Esophagus muscularis mucosa (tissue), 4 donors: ENCODE results near the gene HDX. TPM values are rescaled to one million over a fixed set of nuclear protein-coding genes. Genes with fewer than 3 reads are reported as not detected.

Experiments
- DNase-seq: peaks from one replicate; pipeline ENCODE4 v3.0.0-alpha.2; 2017; ENCODE audit errors: extremely low spot score
- H3K27ac ChIP-seq, 4 donors: fragments of 200-600 bp; sonication (generic); replicated peaks in 1 of 4; 1 replicate in 3 of 4; 2 replicates in 1 of 4; pipeline ENCODE4 v1.5.1; 2016 to 2019; ENCODE audit warnings: mild to moderate bottlenecking in 1 of 4
- H3K27me3 ChIP-seq, 4 donors: fragments of 200-600 bp; sonication (generic); one replicate each; pipeline versions ENCODE4 v1.5.1 to v1.6.0; 2016 to 2019
- H3K36me3 ChIP-seq, 4 donors: fragments of 200-600 bp; sonication (generic); one replicate each; pipeline ENCODE4 v1.5.1; 2016 to 2019
- H3K4me1 ChIP-seq, 4 donors: fragments of 200-600 bp; sonication (generic); one replicate each; pipeline ENCODE4 v1.5.1; 2016 to 2019
- H3K4me3 ChIP-seq, 4 donors: fragments of 200-600 bp; sonication (generic); 1 replicate in 2 of 4; 2 replicates in 2 of 4; pipeline ENCODE4 v1.5.1; 2016 to 2019; ENCODE audit warnings: mild to moderate bottlenecking in 4 of 4, moderate library complexity in 1 of 4
- H3K9me3 ChIP-seq, 4 donors: fragments of 200-600 bp; sonication (generic); 1 replicate in 3 of 4; 2 replicates in 1 of 4; pipeline ENCODE4 v1.5.1; 2016 to 2019
- CTCF ChIP-seq, 3 experiments: fragments of 200-600 bp in 2 of 3; fragments of 450-650 bp in 1 of 3; sonication (generic) in 2 of 3; IDR thresholded peaks; one replicate each; pipeline ENCODE4 v1.5.1; 2017 to 2019; ENCODE audit warnings: antibody characterized with exemption in 3 of 3, mild to moderate bottlenecking in 2 of 3, moderate library complexity in 1 of 3
- EP300 ChIP-seq: sonication (generic); formaldehyde crosslinking; IDR thresholded peaks from one replicate; pipeline ENCODE4 v1.6.1; 2017; ENCODE audit warnings: antibody characterized with exemption
- POLR2A ChIP-seq: fragments of 450-650 bp; IDR thresholded peaks from one replicate; pipeline ENCODE4 v1.6.1; 2017; ENCODE audit warnings: antibody characterized with exemption, moderate library complexity, mild to moderate bottlenecking, low read depth
- POLR2AphosphoS5 ChIP-seq, 2 donors: sonication (generic); formaldehyde crosslinking; IDR thresholded peaks; one replicate each; pipeline ENCODE4 v1.6.1; 2017; ENCODE audit warnings: antibody characterized with exemption in 2 of 2
- WGBS: methylation state at CpG from one replicate; pipeline ENCODE4 v1.1.5; 2018; 5-methylcytosine and 5-hydroxymethylcytosine counted together
- intact Hi-C: fragments of 100-400 bp; cut with DNase I; formaldehyde crosslinking; loops from one replicate; pipeline ENCODE4 v1.15.1; 2023
- total RNA-seq, 4 donors: library from RNA; depleted of rRNA; stranded (reverse); fragments of >200 nt; gene quantifications; one replicate each; pipeline versions ENCODE4 v1.1.0 to v1.2.1, GENCODE V29; 2016

HDX gene
- total RNA-seq, 4 donors from 2014 or later: 3.3 to 7.9 (median 5.4) TPM

GRCh38 chrX:84340968-84341367 is 161.3 kb downstream of the HDX start:
- TF ChIP-seq CTCF (IDR thresholded peaks at IDR 0.05) (no peak), POLR2AphosphoS5 (IDR thresholded peaks at IDR 0.05) (no peak), POLR2A (no peak), EP300 (no peak)
- Histone ChIP-seq H3K36me3 (no peaks in the 10 kb centered on the region), H3K4me1 (no peaks in the 10 kb centered on the region), H3K9me3 (no peaks in the 10 kb centered on the region), H3K27ac (no peak overlapping the region), H3K27me3 (peaks cover 0 to 7% (median 0%) of the 10 kb centered on the region in 4 donors), H3K4me3 (no peak overlapping the region)
- intact Hi-C loops: no loop called here
- DNase-seq: no peak
- WGBS: 33% methylated on average over 1 of the region's 1 CpG

- WGBS: 16% methylated on average over 4 of the region's 4 CpGs
- intact Hi-C loops: no loop called here
- H3K4me1 ChIP-seq: no peaks in the 10 kb centered on the region
- no peaks in the 10 kb centered on the region for H3K36me3 ChIP-seq
- no peak overlapping the region for H3K4me3 ChIP-seq
- TF ChIP-seq POLR2AphosphoS5 (IDR thresholded peaks at IDR 0.05) (no peak), CTCF (IDR thresholded peaks at IDR 0.05) (peak; percentile 28 to 66 (median 51)), POLR2A (no peak), EP300 (no peak)
- no peak for DNase-seq
- H3K27me3 ChIP-seq: peaks cover 0 to 7% (median 0%) of the 10 kb centered on the region in 4 donors
- no peak overlapping the region for H3K27ac ChIP-seq
- H3K9me3 ChIP-seq: no peaks in the 10 kb centered on the region
Measured at GRCh38 chrX:84339507-84340364, 162.5 kb downstream of the HDX start.

- 74% methylated on average over 3 of the region's 3 CpGs for WGBS
- TF ChIP-seq POLR2AphosphoS5 (IDR thresholded peaks at IDR 0.05) (no peak), CTCF (IDR thresholded peaks at IDR 0.05) (no peak), POLR2A (no peak), EP300 (no peak)
- intact Hi-C loops: no loop called here
- H3K36me3 ChIP-seq: no peaks in the 10 kb centered on the region
- H3K27me3 ChIP-seq: peaks cover 0 to 7% (median 0%) of the 10 kb centered on the region in 4 donors
- H3K9me3 ChIP-seq: no peaks in the 10 kb centered on the region
- H3K27ac ChIP-seq: no peak overlapping the region
- H3K4me1 ChIP-seq: no peaks in the 10 kb centered on the region
- DNase-seq: no peak
- H3K4me3 ChIP-seq: no peak overlapping the region
Measured at GRCh38 chrX:84336646-84337045, 165.6 kb downstream of the HDX start.

- no peaks in the 10 kb centered on the region for H3K4me1 ChIP-seq
- no peak for TF ChIP-seq POLR2A
- intact Hi-C loops: no loop called here
- no peaks in the 10 kb centered on the region for H3K36me3 ChIP-seq
- no peaks in the 10 kb centered on the region for H3K9me3 ChIP-seq
- no peak overlapping the region for H3K4me3 ChIP-seq
- WGBS: 41% methylated on average over 1 of the region's 1 CpG
- no peak for DNase-seq
- H3K27me3 ChIP-seq: peaks cover 0 to 7% (median 0%) of the 10 kb centered on the region in 4 donors
- H3K27ac ChIP-seq: no peak overlapping the region
Measured at GRCh38 chrX:84335121-84335520, 167.1 kb downstream of the HDX start.

GRCh38 chrX:84322083-84322827 is 180.0 kb downstream of the HDX start:
- 60% methylated on average over 2 of the region's 2 CpGs for WGBS

More at GRCh38 chrX:84322083-84322827, 180.0 kb downstream of the HDX start:
- intact Hi-C loops: no loop called here
- H3K4me3 ChIP-seq: no peak overlapping the region
- no peak overlapping the region for H3K27ac ChIP-seq
- no peaks in the 10 kb centered on the region for H3K36me3 ChIP-seq
- DNase-seq: no peak
- H3K27me3 ChIP-seq: no peaks in the 10 kb centered on the region
- H3K4me1 ChIP-seq: peaks cover 0 to 8% (median 0%) of the 10 kb centered on the region in 4 donors
- H3K9me3 ChIP-seq: no peaks in the 10 kb centered on the region
- TF ChIP-seq CTCF (IDR thresholded peaks at IDR 0.05) (no peak), POLR2AphosphoS5 (IDR thresholded peaks at IDR 0.05) (no peak)
